ENCODE measurements around the gene APOC4. TPM values are rescaled to one million over a fixed set of nuclear protein-coding genes. Genes with fewer than 3 reads are reported as not detected.

Gene APOC4
- total and polyA plus RNA-seq, 12 donors = 0.67 to 4.5 (median 1.3) TPM; not detected in 5

DNA sequence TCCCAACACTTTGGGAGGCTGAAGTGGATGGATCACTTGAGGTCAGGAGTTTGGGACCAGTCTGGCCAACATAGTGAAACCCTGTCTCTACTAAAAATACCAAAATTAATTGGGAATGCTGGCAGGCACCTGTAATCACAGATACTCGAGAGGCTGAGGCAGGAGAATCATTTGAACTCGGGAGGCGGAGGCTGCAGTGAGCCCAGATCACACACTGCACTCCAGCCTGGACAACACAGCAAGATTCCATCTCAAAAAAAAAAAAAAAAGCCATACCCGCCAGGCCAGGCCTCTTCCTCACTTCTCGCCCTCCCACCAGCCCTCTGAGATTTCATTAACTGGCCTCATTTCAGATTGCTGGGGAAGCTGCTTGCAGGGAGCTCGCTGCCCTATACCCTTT is 51.5 kb downstream of the APOC4 start:
- TF ChIP-seq POLR2A (IDR thresholded peaks at IDR 0.05) = no peak
- TF ChIP-seq, protein P1, sequence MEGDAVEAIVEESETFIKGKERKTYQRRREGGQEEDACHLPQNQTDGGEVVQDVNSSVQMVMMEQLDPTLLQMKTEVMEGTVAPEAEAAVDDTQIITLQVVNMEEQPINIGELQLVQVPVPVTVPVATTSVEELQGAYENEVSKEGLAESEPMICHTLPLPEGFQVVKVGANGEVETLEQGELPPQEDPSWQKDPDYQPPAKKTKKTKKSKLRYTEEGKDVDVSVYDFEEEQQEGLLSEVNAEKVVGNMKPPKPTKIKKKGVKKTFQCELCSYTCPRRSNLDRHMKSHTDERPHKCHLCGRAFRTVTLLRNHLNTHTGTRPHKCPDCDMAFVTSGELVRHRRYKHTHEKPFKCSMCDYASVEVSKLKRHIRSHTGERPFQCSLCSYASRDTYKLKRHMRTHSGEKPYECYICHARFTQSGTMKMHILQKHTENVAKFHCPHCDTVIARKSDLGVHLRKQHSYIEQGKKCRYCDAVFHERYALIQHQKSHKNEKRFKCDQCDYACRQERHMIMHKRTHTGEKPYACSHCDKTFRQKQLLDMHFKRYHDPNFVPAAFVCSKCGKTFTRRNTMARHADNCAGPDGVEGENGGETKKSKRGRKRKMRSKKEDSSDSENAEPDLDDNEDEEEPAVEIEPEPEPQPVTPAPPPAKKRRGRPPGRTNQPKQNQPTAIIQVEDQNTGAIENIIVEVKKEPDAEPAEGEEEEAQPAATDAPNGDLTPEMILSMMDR (IDR thresholded peaks at IDR 0.05) = no peak
- intact Hi-C loops (cut with DNase I) = no loop called here
- no peak overlapping the region for H3K4me3 ChIP-seq
- 83 to 96% (median 90%) methylated on average over 6 of the region's 6 CpGs for WGBS, 4 donors
- H3K4me1 ChIP-seq (replicated peaks in 1 of 2) = peaks cover 7 to 8% of the 10 kb centered on the region in 2 donors
- DNase-seq = no peak
- H3K27me3 ChIP-seq = no peaks in the 10 kb centered on the region
- H3K36me3 ChIP-seq (replicated peaks in 1 of 2) = peaks cover 0 to 40% of the 10 kb centered on the region in 2 donors
- no peak overlapping the region for H3K27ac ChIP-seq
- no peaks in the 10 kb centered on the region for H3K9me3 ChIP-seq (replicated peaks in 1 of 3)

DNA sequence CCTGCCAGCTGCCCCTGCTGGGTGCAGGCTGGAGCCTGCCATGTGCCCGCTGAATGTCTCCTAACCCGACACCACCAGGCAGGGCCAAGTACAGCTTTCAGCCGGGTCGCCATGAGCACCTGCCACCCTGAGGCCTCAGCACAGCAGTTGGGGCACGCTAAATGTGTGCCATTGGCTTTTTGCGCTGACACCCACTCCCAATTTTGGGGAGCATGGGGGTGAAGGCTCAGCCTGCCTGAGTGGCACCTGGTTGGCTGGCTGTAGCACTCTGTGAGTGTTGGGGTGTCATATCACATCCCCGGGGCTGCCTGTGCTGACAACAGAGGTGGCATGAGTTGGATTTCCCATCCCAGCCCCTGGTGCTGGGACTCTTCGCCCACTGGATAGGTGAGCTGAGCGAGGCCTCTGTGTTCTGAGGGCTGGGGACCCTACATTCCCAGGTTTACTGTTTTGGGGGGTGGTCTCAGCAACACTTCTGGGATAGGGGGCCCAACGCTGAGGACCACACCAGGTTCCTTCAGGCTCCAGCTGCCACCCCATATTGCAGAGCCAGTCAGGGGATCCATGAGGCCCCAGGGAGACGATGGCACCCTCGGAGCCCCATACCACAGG is 52.0 kb downstream of the APOC4 start:
- Histone ChIP-seq H3K4me1 (replicated peaks in 1 of 2) (peaks cover 2 to 3% of the 10 kb centered on the region in 2 donors), H3K27me3 (no peaks in the 10 kb centered on the region), H3K4me3 (no peak overlapping the region), H3K9me3 (replicated peaks in 1 of 3) (no peaks in the 10 kb centered on the region), H3K36me3 (replicated peaks in 1 of 2) (peaks cover 0 to 35% of the 10 kb centered on the region in 2 donors), H3K27ac (no peak overlapping the region)
- DNase-seq = no peak
- intact Hi-C loops (cut with DNase I) = no loop called here
- TF ChIP-seq, protein P1 (IDR thresholded peaks at IDR 0.05) = no peak
- no peak for TF ChIP-seq POLR2A (IDR thresholded peaks at IDR 0.05)
- WGBS, 4 donors = 87 to 100% (median 90%) methylated on average over 1 to 12 of the region's 12 CpGs

Other genes starting within 250 kb of the APOC4 start
- under 1 TPM in 3 of 9 donors, not detected in 6; 0.27 to 0.69 (median 0.30) TPM for gene CEACAM16, start 243.1 kb upstream of the APOC4 start, total RNA-seq
- gene CEACAM16, start 243.1 kb upstream of the APOC4 start, polyA plus RNA-seq = 1 to 10 TPM in 1 of 3 donors, under 1 TPM in 1, not detected in 1; 0.57 to 1.4 TPM
- 10 to 100 TPM in 8 of 9 donors, under 1 TPM in 1; 1.00 to 85.1 (median 47.6) TPM for gene BCL3, start 193.5 kb upstream of the APOC4 start, total RNA-seq
- gene BCL3, start 193.5 kb upstream of the APOC4 start, polyA plus RNA-seq = 100 to 1,000 TPM in 1 of 3 donors, 10 to 100 TPM in 2; 10.2 to 120 (median 45.9) TPM
- gene CBLC, start 164.3 kb upstream of the APOC4 start, total RNA-seq = under 1 TPM in 1 of 9 donors, not detected in 8; 0.14 TPM
- gene CBLC, start 164.3 kb upstream of the APOC4 start, polyA plus RNA-seq = under 1 TPM in 1 of 3 donors, not detected in 2; 0.13 TPM
- 10 to 100 TPM in 8 of 9 donors, 1 to 10 TPM in 1; 7.5 to 81.1 (median 43.4) TPM for gene BCAM, start 133.1 kb upstream of the APOC4 start, total RNA-seq
- gene BCAM, start 133.1 kb upstream of the APOC4 start, polyA plus RNA-seq = 10 to 100 TPM in 2 of 3 donors, 1 to 10 TPM in 1; 5.1 to 68.4 (median 55.1) TPM
- gene NECTIN2, start 95.9 kb upstream of the APOC4 start, total RNA-seq = 100 to 1,000 TPM in 8 of 9 donors, 10 to 100 TPM in 1; 97.7 to 243 (median 131) TPM
- 100 to 1,000 TPM in 2 of 3 donors, 10 to 100 TPM in 1; 82.7 to 139 (median 124) TPM for gene NECTIN2, start 95.9 kb upstream of the APOC4 start, polyA plus RNA-seq
- gene TOMM40, start 51.0 kb upstream of the APOC4 start, total RNA-seq = 100 to 1,000 TPM in 3 of 9 donors, 10 to 100 TPM in 6; 53.1 to 248 (median 68.5) TPM
- 100 to 1,000 TPM in 1 of 3 donors, 10 to 100 TPM in 2; 63.2 to 112 (median 70.5) TPM for gene TOMM40, start 51.0 kb upstream of the APOC4 start, polyA plus RNA-seq
- over 10,000 TPM in 4 of 9 donors, 1,000 to 10,000 TPM in 5; 3,098 to 21,602 (median 7,572) TPM for gene APOE, start 36.4 kb upstream of the APOC4 start, total RNA-seq
- gene APOE, start 36.4 kb upstream of the APOC4 start, polyA plus RNA-seq = over 10,000 TPM in 2 of 3 donors, 100 to 1,000 TPM in 1; 569 to 15,573 (median 10,217) TPM
- gene APOC1, start 27.6 kb upstream of the APOC4 start, total RNA-seq = 1,000 to 10,000 TPM; 1,263 to 3,854 (median 2,137) TPM
- 1,000 to 10,000 TPM in 2 of 3 donors, 100 to 1,000 TPM in 1; 583 to 2,292 (median 2,067) TPM for gene APOC1, start 27.6 kb upstream of the APOC4 start, polyA plus RNA-seq
- 10 to 100 TPM in 2 of 9 donors, 1 to 10 TPM in 6, not detected in 1; 1.3 to 16.9 (median 4.7) TPM for gene APOC2, start 3.8 kb downstream of the APOC4 start, total RNA-seq
- 10 to 100 TPM in 2 of 3 donors, 1 to 10 TPM in 1; 5.4 to 68.1 (median 14.2) TPM for gene APOC2, start 3.8 kb downstream of the APOC4 start, polyA plus RNA-seq
- gene CLPTM1, start 13.1 kb downstream of the APOC4 start, total RNA-seq = 100 to 1,000 TPM in 8 of 9 donors, 10 to 100 TPM in 1; 67.8 to 293 (median 254) TPM
- 100 to 1,000 TPM; 220 to 306 (median 233) TPM for gene CLPTM1, start 13.1 kb downstream of the APOC4 start, polyA plus RNA-seq
- gene RELB, start 59.2 kb downstream of the APOC4 start, total RNA-seq = 10 to 100 TPM in 7 of 9 donors, 1 to 10 TPM in 2; 2.0 to 39.1 (median 11.6) TPM
- 10 to 100 TPM in 2 of 3 donors, 1 to 10 TPM in 1; 3.9 to 17.7 (median 12.4) TPM for gene RELB, start 59.2 kb downstream of the APOC4 start, polyA plus RNA-seq
- gene CLASRP, start 96.8 kb downstream of the APOC4 start, total RNA-seq = 100 to 1,000 TPM in 1 of 9 donors, 10 to 100 TPM in 8; 19.8 to 137 (median 53.7) TPM
- 100 to 1,000 TPM in 2 of 3 donors, 10 to 100 TPM in 1; 39.8 to 730 (median 246) TPM for gene CLASRP, start 96.8 kb downstream of the APOC4 start, polyA plus RNA-seq
- 1 to 10 TPM in 2 of 9 donors, under 1 TPM in 6, not detected in 1; 0.06 to 1.3 (median 0.68) TPM for gene ZNF296, start 134.2 kb downstream of the APOC4 start, total RNA-seq
- 10 to 100 TPM in 1 of 3 donors, 1 to 10 TPM in 1, not detected in 1; 2.5 to 13.2 TPM for gene ZNF296, start 134.2 kb downstream of the APOC4 start, polyA plus RNA-seq
- 10 to 100 TPM in 7 of 9 donors, 1 to 10 TPM in 2; 4.0 to 24.9 (median 14.6) TPM for gene GEMIN7, start 137.0 kb downstream of the APOC4 start, total RNA-seq
- gene GEMIN7, start 137.0 kb downstream of the APOC4 start, polyA plus RNA-seq = 10 to 100 TPM; 11.3 to 29.0 (median 23.9) TPM
- gene PPP1R37, start 150.9 kb downstream of the APOC4 start, total RNA-seq = 10 to 100 TPM; 24.3 to 86.7 (median 53.1) TPM
- 100 to 1,000 TPM in 1 of 3 donors, 10 to 100 TPM in 2; 16.4 to 244 (median 45.4) TPM for gene PPP1R37, start 150.9 kb downstream of the APOC4 start, polyA plus RNA-seq
- 1 to 10 TPM in 1 of 9 donors, under 1 TPM in 7, not detected in 1; 0.06 to 1.1 (median 0.27) TPM for gene NKPD1, start 218.7 kb downstream of the APOC4 start, total RNA-seq
- gene NKPD1, start 218.7 kb downstream of the APOC4 start, polyA plus RNA-seq = under 1 TPM in 2 of 3 donors, not detected in 1; 0.13 to 0.16 TPM
- gene TRAPPC6A, start 236.0 kb downstream of the APOC4 start, total RNA-seq = 10 to 100 TPM; 24.6 to 71.4 (median 36.7) TPM
- 10 to 100 TPM in 2 of 3 donors, 1 to 10 TPM in 1; 5.1 to 41.7 (median 34.3) TPM for gene TRAPPC6A, start 236.0 kb downstream of the APOC4 start, polyA plus RNA-seq
- 10 to 100 TPM in 8 of 9 donors, 1 to 10 TPM in 1; 2.8 to 25.5 (median 18.4) TPM for gene BLOC1S3, start 236.5 kb downstream of the APOC4 start, total RNA-seq
- 10 to 100 TPM in 1 of 3 donors, 1 to 10 TPM in 2; 3.9 to 11.9 (median 4.1) TPM for gene BLOC1S3, start 236.5 kb downstream of the APOC4 start, polyA plus RNA-seq